K562 (cell line): ENCODE results near the gene NPM3.

Experiments
- BACH1 ChIP-seq: fragments of 200-800 bp; sonication (Bioruptor generic); IDR thresholded peaks from 2 replicates; pipeline ENCODE4 v1.6.1; 2016; ENCODE audit warnings: missing genetic modification characterization, missing compliant biosample characterization
- SMC3 ChIP-seq: conservative IDR thresholded peaks from 2 replicates; pipeline ENCODE4 v1.6.1; 2011; ENCODE audit warnings: low read depth, low read length, improper control_type of control experiment; ENCODE audit not compliant: insufficient read depth
- TAF15 ChIP-seq: fragments of 200-400 bp; formaldehyde crosslinking; IDR thresholded peaks from 2 replicates; pipeline ENCODE4 v1.6.1; 2017; ENCODE audit warnings: mild to moderate bottlenecking, low read depth, low read length, moderate library complexity
- ZNF175 ChIP-seq: fragments of 200-800 bp; sonication (Bioruptor generic); IDR thresholded peaks from 2 replicates; pipeline ENCODE4 v1.6.1; 2016; ENCODE audit warnings: low read depth, mild to moderate bottlenecking, missing genetic modification characterization, missing compliant biosample characterization
- TF ChIP-seq, protein P1 (sequence below), 3 experiments: IDR thresholded peaks in 2 of 3; conservative IDR thresholded peaks in 1 of 3; 2 replicates each; pipeline ENCODE4 v1.5.1; 2011 to 2012; ENCODE audit warnings: low read length in 3 of 3, mild to moderate bottlenecking in 3 of 3, control low read depth in 2 of 3, improper control_type of control experiment in 1 of 3, inconsistent platforms in 1 of 3, low read depth in 1 of 3, mixed read lengths in 1 of 3, moderate library complexity in 1 of 3; ENCODE audit not compliant: insufficient read depth in 2 of 3
- TF ChIP-seq, protein P2 (sequence below), 2 experiments: fragments of 450-650 bp; IDR thresholded peaks; 2 replicates each; pipeline ENCODE4 v1.6.1; 2016; ENCODE audit warnings: mild to moderate bottlenecking in 2 of 2, borderline replicate concordance in 1 of 2, low read depth in 1 of 2, moderate library complexity in 1 of 2

DNA sequence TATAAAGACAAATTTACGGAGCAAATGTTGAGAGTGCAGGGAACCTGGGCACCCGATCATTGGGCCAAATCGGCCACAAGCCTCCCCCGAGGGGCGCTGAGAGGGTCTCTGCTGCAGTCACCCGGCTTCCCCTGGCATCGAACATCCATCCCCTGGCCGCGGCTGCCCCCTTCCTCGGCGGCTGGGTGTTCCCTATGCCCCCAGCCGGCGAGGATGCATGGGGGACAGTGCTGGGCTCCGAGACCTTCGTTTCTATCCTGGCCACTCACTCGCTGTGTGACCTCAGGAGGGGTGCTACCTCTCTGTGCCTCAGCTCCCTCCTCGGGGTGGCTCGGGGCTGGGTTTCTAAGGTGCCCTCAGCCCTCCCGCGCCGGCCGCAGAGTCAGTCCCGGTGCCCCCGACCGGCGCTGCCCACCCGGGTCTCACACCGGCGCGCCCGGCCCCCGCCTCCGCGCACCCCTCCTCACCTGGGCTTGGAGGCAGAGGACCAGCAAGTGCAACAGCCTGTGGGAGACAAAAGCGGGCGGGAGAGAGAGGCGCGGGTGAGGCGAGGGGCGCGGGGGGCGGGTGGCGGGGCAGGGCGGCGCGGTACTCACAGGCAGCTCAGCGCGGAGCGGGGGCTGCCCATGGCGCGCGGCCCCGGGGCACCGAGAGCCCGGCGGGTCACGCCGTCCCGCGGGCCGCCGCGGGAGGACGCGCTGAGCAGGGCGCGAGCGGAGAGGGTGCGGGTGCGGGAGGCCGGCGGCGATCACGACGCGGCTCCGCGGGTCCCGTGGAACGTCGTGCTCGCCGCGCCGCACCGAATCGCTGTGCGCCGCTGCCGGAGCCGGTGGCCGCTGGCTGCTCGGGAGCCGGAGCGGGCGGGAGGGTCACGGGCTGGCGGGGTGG, 7.7 kb downstream of the NPM3 start, which contains the start of gene FGF8:
- no peak for TF ChIP-seq BACH1 (tag)
- TF ChIP-seq, protein P1, sequence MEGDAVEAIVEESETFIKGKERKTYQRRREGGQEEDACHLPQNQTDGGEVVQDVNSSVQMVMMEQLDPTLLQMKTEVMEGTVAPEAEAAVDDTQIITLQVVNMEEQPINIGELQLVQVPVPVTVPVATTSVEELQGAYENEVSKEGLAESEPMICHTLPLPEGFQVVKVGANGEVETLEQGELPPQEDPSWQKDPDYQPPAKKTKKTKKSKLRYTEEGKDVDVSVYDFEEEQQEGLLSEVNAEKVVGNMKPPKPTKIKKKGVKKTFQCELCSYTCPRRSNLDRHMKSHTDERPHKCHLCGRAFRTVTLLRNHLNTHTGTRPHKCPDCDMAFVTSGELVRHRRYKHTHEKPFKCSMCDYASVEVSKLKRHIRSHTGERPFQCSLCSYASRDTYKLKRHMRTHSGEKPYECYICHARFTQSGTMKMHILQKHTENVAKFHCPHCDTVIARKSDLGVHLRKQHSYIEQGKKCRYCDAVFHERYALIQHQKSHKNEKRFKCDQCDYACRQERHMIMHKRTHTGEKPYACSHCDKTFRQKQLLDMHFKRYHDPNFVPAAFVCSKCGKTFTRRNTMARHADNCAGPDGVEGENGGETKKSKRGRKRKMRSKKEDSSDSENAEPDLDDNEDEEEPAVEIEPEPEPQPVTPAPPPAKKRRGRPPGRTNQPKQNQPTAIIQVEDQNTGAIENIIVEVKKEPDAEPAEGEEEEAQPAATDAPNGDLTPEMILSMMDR (IDR thresholded peaks at IDR 0.05 in 2 of 3, conservative IDR thresholded peaks at IDR 0.05 in 1 of 3; ENCODE audit: insufficient read depth in 2 of 3, low read depth in 1 of 3, low read length in 3 of 3) = no peak
- no peak for TF ChIP-seq ZNF175 (CRISPR knock-in tag)
- TF ChIP-seq SMC3 = no peak
- TF ChIP-seq TAF15 = no peak
- TF ChIP-seq, protein P2, sequence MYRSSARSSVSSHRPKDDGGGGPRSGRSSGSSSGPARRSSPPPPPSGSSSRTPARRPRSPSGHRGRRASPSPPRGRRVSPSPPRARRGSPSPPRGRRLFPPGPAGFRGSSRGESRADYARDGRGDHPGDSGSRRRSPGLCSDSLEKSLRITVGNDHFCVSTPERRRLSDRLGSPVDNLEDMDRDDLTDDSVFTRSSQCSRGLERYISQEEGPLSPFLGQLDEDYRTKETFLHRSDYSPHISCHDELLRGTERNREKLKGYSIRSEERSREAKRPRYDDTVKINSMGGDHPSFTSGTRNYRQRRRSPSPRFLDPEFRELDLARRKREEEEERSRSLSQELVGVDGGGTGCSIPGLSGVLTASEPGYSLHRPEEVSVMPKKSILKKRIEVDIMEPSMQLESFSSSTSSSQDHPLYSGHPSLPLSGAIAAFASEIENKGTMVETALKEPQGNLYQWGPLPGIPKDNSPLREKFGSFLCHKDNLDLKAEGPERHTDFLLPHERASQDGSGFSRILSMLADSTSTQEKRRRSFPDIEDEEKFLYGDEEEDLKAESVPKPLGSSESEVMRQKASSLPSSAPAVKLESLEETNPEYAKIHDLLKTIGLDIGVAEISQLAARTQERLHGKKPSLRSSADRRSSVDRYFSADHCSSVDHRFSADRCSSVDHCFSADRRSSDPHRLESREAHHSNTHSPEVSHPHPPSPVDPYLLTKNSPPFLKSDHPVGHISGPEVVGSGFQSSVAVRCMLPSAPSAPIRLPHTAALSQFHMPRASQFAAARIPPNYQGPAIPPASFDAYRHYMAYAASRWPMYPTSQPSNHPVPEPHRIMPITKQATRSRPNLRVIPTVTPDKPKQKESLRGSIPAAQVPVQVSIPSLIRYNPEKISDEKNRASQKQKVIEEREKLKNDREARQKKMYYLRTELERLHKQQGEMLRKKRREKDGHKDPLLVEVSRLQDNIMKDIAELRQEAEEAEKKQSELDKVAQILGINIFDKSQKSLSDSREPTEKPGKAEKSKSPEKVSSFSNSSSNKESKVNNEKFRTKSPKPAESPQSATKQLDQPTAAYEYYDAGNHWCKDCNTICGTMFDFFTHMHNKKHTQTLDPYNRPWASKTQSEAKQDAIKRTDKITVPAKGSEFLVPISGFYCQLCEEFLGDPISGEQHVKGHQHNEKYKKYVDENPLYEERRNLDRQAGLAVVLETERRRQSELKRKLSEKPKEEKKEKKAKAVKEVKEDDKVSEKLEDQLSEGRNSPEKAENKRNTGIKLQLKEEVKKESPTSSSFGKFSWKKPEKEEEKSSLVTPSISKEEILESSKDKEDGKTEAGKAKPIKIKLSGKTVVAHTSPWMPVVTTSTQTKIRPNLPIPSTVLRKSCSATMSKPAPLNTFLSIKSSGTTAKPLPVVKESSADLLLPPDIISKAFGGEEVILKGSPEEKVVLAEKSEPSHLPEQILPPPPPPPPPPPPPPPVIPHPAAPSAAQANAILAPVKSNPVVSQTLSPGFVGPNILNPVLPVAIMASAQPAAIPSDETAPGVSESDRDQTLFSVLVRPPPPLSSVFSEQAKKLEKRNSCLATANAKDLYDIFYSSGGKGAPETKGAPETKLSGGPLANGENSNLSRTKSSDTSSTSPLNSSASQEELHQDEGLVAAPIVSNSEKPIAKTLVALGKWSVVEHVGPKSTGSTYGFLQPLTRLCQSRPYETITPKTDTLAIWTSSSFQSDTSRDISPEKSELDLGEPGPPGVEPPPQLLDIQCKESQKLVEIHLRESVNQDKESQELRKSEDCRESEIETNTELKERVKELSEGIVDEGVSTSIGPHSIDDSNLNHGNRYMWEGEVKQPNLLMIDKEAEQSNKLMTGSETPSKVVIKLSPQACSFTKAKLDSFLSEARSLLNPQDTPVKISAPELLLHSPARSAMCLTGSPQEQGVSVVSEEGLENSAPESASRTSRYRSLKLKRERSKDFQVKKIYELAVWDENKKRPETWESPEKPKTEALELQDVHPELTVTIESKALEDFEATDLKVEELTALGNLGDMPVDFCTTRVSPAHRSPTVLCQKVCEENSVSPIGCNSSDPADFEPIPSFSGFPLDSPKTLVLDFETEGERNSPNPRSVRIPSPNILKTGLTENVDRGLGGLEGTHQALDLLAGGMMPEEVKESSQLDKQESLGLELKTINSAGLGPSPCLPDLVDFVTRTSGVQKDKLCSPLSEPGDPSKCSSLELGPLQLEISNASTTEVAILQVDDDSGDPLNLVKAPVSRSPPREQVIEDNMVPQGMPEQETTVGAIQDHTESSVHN (IDR thresholded peaks at IDR 0.05; ENCODE audit: borderline replicate concordance in 1 of 2, low read depth in 1 of 2) = no peak
